H1 (cell line): ENCODE measurements around the gene BCL2. TPM values are rescaled to one million over a fixed set of nuclear protein-coding genes. Genes with fewer than 3 reads are reported as not detected.

ENCODE experiments used
- KDM4A ChIP-seq: IDR thresholded peaks from one replicate; pipeline ENCODE4 v1.7.1; 2012; ENCODE audit warnings: low read depth, mild to moderate bottlenecking, moderate library complexity, low read length, inconsistent platforms; ENCODE audit not compliant: severe bottlenecking
- TAF7 ChIP-seq: optimal IDR thresholded peaks from 2 replicates; pipeline ENCODE3; 2011; ENCODE audit warnings: low read depth, mild to moderate bottlenecking, inconsistent platforms, low read length, moderate library complexity, borderline replicate concordance
- TEAD4 ChIP-seq: IDR thresholded peaks from 2 replicates; pipeline ENCODE4 v1.6.1; 2012; ENCODE audit warnings: low read depth, low read length, inconsistent platforms, mixed read lengths
- polyA plus RNA-seq, 7 experiments: library from polyadenylated mRNA; depleted of rRNA in 3 of 7; stranded (reverse) in 5 of 7; unstranded in 2 of 7; fragments of >200 nt in 5 of 7; fragments of 200-250 nt in 2 of 7; gene quantifications; 1 replicate in 5 of 7; 2 replicates in 1 of 7; 4 replicates in 1 of 7; pipeline versions ENCODE4 v1.2.1 to v1.2.3, GENCODE V29; 2011 to 2013; ENCODE audit warnings: missing spikeins in 2 of 7, mixed read lengths in 2 of 7
- total RNA-seq: library from RNA; stranded (reverse); fragmentation: NEBNext Ultra II Directional; extraction: Animal tissue kit (Norgen Biotek cat#: 25700); gene quantifications from 2 replicates; pipeline ENCODE4 v1.2.1, GENCODE V29; 2021

BCL2 gene
- total and polyA plus RNA-seq, 2 of the 8 experiments (the other 6 are each of a cell fraction or from before 2014, with no cell fraction given), result 0.59 to 4.5 TPM

DNA sequence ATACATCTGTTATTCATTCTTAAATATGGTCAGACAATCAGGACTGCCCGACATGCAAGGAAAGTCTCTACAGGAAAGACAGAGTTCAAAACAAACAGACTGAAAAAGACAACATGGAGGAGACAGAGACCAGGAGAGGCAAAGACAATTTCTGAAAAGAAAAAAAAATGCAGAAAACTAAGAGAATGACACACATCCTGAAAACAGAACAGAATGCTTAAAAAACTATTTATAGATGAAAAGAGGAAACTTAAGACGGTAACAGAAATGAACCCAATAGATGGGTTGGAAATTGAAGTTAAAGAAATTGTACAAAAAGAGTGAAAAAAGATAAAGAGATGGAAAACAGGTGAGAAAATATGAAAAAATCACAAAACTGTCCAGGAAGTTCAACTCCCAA is 95.7 kb downstream of the BCL2 start (continued):
- TF ChIP-seq TAF7 (no peak), TEAD4 (no peak), KDM4A (no peak)
- TF ChIP-seq, all 59 proteins: peak for 0
